Effector memory CD8-positive, alpha-beta T cell (primary cell): Measurements from ENCODE around the gene ARHGEF12.
A peak's percentile ranks its signal among the peaks of the same experiment; 100 is the strongest.
"Not testable (repeated sequence)": the region's sequence is repeated elsewhere in the genome, so short reads cannot be mapped to it uniquely, and the experiment has no call there.

Experiments used
- ATAC-seq: fragments of 150-1000 bp; cut with Tn5 transposase; replicated peaks from 2 replicates; pipeline ENCODE4 v1.10.0; 2021; ENCODE audit warnings: mild to moderate bottlenecking, moderate library complexity
- DNase-seq, 3 experiments: peaks; one replicate each; pipeline ENCODE4 v3.0.0; 2021
- H3K27ac Mint-ChIP-seq, 2 donors: one replicate each; pipeline ENCODE4 v1.8.0; 2022; ENCODE audit warnings: mild to moderate bottlenecking in 2 of 2, mixed read lengths in 2 of 2, moderate library complexity in 2 of 2
- H3K27me3 Mint-ChIP-seq, 2 donors: one replicate each; pipeline ENCODE4 v1.8.0; 2022; ENCODE audit warnings: mixed read lengths in 2 of 2
- H3K36me3 Mint-ChIP-seq: one replicate; pipeline ENCODE4 v1.8.0; 2022; ENCODE audit warnings: mild to moderate bottlenecking, moderate library complexity, mixed read lengths; ENCODE audit not compliant: insufficient read depth
- H3K4me1 Mint-ChIP-seq, 2 donors: one replicate each; pipeline ENCODE4 v1.8.0; 2022; ENCODE audit warnings: low read depth in 2 of 2, mixed read lengths in 2 of 2
- H3K4me3 Mint-ChIP-seq, 2 donors: one replicate each; pipeline ENCODE4 v1.8.0; 2022; ENCODE audit warnings: mild to moderate bottlenecking in 2 of 2, mixed read lengths in 2 of 2, moderate library complexity in 2 of 2
- H3K9me3 Mint-ChIP-seq, 2 donors: one replicate each; pipeline ENCODE4 v1.8.0; 2022; ENCODE audit warnings: mixed read lengths in 2 of 2

Gene ARHGEF12

GRCh38 chr11:120499859-120500258 lies 163.6 kb downstream of the ARHGEF12 start:
- H3K9me3 Mint-ChIP-seq: no peaks in the 10 kb centered on the region
- H3K27ac Mint-ChIP-seq: no peak overlapping the region
- H3K36me3 Mint-ChIP-seq: peaks cover 7% of the 10 kb centered on the region
- H3K4me1 Mint-ChIP-seq: no peaks in the 10 kb centered on the region
- ATAC-seq (no peak), DNase-seq (no peak)
- peaks cover 56 to 68% of the 10 kb centered on the region in 2 donors for H3K27me3 Mint-ChIP-seq
- no peak overlapping the region for H3K4me3 Mint-ChIP-seq

GRCh38 chr11:120500414-120501071 lies 164.3 kb downstream of the ARHGEF12 start:
- H3K4me1 Mint-ChIP-seq: no peaks in the 10 kb centered on the region
- no peak overlapping the region for H3K4me3 Mint-ChIP-seq
- H3K27me3 Mint-ChIP-seq: peaks cover 60 to 70% of the 10 kb centered on the region in 2 donors
- ATAC-seq: no peak
- H3K27ac Mint-ChIP-seq: no peak overlapping the region
- DNase-seq: no peak
- H3K9me3 Mint-ChIP-seq: no peaks in the 10 kb centered on the region
- H3K36me3 Mint-ChIP-seq: peaks cover 3% of the 10 kb centered on the region

GRCh38 chr11:120501440-120501839 lies 165.2 kb downstream of the ARHGEF12 start:
- Mint-ChIP-seq H3K27ac (no peak overlapping the region), H3K36me3 (peaks cover 3% of the 10 kb centered on the region), H3K27me3 (peaks cover 62 to 72% of the 10 kb centered on the region in 2 donors), H3K9me3 (no peaks in the 10 kb centered on the region), H3K4me1 (no peaks in the 10 kb centered on the region), H3K4me3 (no peak overlapping the region)
- no peak for ATAC-seq
- DNase-seq: no peak

GRCh38 chr11:120501976-120502755 lies 166.0 kb downstream of the ARHGEF12 start:
- Mint-ChIP-seq H3K36me3 (no peaks in the 10 kb centered on the region), H3K4me3 (no peak overlapping the region), H3K27me3 (peaks cover 69 to 73% of the 10 kb centered on the region in 2 donors), H3K4me1 (no peaks in the 10 kb centered on the region), H3K9me3 (no peaks in the 10 kb centered on the region), H3K27ac (no peak overlapping the region)
- DNase-seq (no peak), ATAC-seq (no peak)

- ATAC-seq, H3K27ac Mint-ChIP-seq, H3K4me3 Mint-ChIP-seq, DNase-seq, H3K9me3 Mint-ChIP-seq, H3K36me3 Mint-ChIP-seq, H3K4me1 Mint-ChIP-seq: not testable (repeated sequence)
- peaks cover 76 to 86% of the 10 kb centered on the region in 2 donors for H3K27me3 Mint-ChIP-seq
These were observed 167.3 kb downstream of the ARHGEF12 start for GRCh38 chr11:120503529-120503928.

GRCh38 chr11:120505801-120506425 lies 169.7 kb downstream of the ARHGEF12 start:
- peaks cover 88 to 95% of the 10 kb centered on the region in 2 donors for H3K27me3 Mint-ChIP-seq
- H3K4me3 Mint-ChIP-seq: no peak overlapping the region
- peaks cover under 1 to 2% of the 10 kb centered on the region in 2 donors for H3K4me1 Mint-ChIP-seq
- DNase-seq (no peak), ATAC-seq (no peak)
- no peak overlapping the region for H3K27ac Mint-ChIP-seq
- no peaks in the 10 kb centered on the region for H3K36me3 Mint-ChIP-seq
- no peaks in the 10 kb centered on the region for H3K9me3 Mint-ChIP-seq

- H3K4me1 Mint-ChIP-seq: peaks cover 2 to 3% of the 10 kb centered on the region in 2 donors
- no peaks in the 10 kb centered on the region for H3K36me3 Mint-ChIP-seq
- DNase-seq: no peak
- no peak for ATAC-seq
- H3K27ac Mint-ChIP-seq: no peak overlapping the region
- peaks cover 81 to 94% of the 10 kb centered on the region in 2 donors for H3K27me3 Mint-ChIP-seq
- peak overlapping the region in 1 of 2 donors; percentile 40 for H3K4me3 Mint-ChIP-seq
- no peaks in the 10 kb centered on the region for H3K9me3 Mint-ChIP-seq
These were observed 173.3 kb downstream of the ARHGEF12 start for GRCh38 chr11:120509346-120510053.

GRCh38 chr11:120510406-120511115 lies 174.3 kb downstream of the ARHGEF12 start:
- no peaks in the 10 kb centered on the region for H3K36me3 Mint-ChIP-seq
- H3K4me3 Mint-ChIP-seq: peak overlapping the region in 1 of 2 donors; percentile 41
- DNase-seq: no peak
- H3K27ac Mint-ChIP-seq: no peak overlapping the region
- H3K4me1 Mint-ChIP-seq: peaks cover 2 to 3% of the 10 kb centered on the region in 2 donors
- H3K9me3 Mint-ChIP-seq: no peaks in the 10 kb centered on the region
- peaks cover 81 to 94% of the 10 kb centered on the region in 2 donors for H3K27me3 Mint-ChIP-seq
- ATAC-seq: no peak

GRCh38 chr11:120511116-120511819 lies 175.1 kb downstream of the ARHGEF12 start, which contains the start of gene GRIK4:
Gene GRIK4 (plus strand): TSS chr11:120511748. CDS start chr11:120660319, 148,571 bp downstream.
- no peaks in the 10 kb centered on the region for H3K9me3 Mint-ChIP-seq
- H3K4me1 Mint-ChIP-seq: peaks cover 2 to 3% of the 10 kb centered on the region in 2 donors
- DNase-seq (peak; percentile 62 to 72 (median 68)), ATAC-seq (peak; percentile 90)
- H3K27me3 Mint-ChIP-seq: peaks cover 82 to 94% of the 10 kb centered on the region in 2 donors
- H3K27ac Mint-ChIP-seq: no peak within 1 kb of the TSS
- H3K4me3 Mint-ChIP-seq: peak within 1 kb of the TSS; percentile 48 to 55
- no peaks in the 10 kb centered on the region for H3K36me3 Mint-ChIP-seq

GRCh38 chr11:120511820-120512738 lies 175.9 kb downstream of the ARHGEF12 start:
- H3K27ac Mint-ChIP-seq: no peak overlapping the region
- no peaks in the 10 kb centered on the region for H3K9me3 Mint-ChIP-seq
- peak overlapping the region; percentile 48 to 55 for H3K4me3 Mint-ChIP-seq
- no peaks in the 10 kb centered on the region for H3K36me3 Mint-ChIP-seq
- H3K27me3 Mint-ChIP-seq: peaks cover 79 to 94% of the 10 kb centered on the region in 2 donors
- ATAC-seq (no peak), DNase-seq (no peak)
- peaks cover 2 to 3% of the 10 kb centered on the region in 2 donors for H3K4me1 Mint-ChIP-seq

- H3K27me3 Mint-ChIP-seq: peaks cover 78 to 94% of the 10 kb centered on the region in 2 donors
- H3K9me3 Mint-ChIP-seq: no peaks in the 10 kb centered on the region
- no peaks in the 10 kb centered on the region for H3K36me3 Mint-ChIP-seq
- DNase-seq (no peak), ATAC-seq (no peak)
- H3K4me3 Mint-ChIP-seq: peak overlapping the region; percentile 48 to 55
- H3K27ac Mint-ChIP-seq: no peak overlapping the region
- H3K4me1 Mint-ChIP-seq: peaks cover 2 to 3% of the 10 kb centered on the region in 2 donors
These were observed 176.7 kb downstream of the ARHGEF12 start for GRCh38 chr11:120512739-120513435.
